OCI-LY1 (cell line): ENCODE data around the gene PROSER1.

ENCODE experiments used
- H2AFZ ChIP-seq: fragments of 200-600 bp; sonication (generic), shearing (Covaris generic); 2 replicates; pipeline ENCODE4 v1.6.0; 2014; ENCODE audit warnings: antibody characterized with exemption, mild to moderate bottlenecking, low read length
- H3F3A ChIP-seq: fragments of 200-600 bp; sonication (generic), shearing (Covaris generic); 2 replicates; pipeline ENCODE4 v1.6.0; 2014; ENCODE audit warnings: mild to moderate bottlenecking, antibody characterized with exemption, low read length, moderate library complexity; ENCODE audit not compliant: insufficient read depth
- H3K27ac ChIP-seq: fragments of 200-600 bp; sonication (generic); 2 replicates; pipeline ENCODE4 v1.5.1; 2014; ENCODE audit warnings: low read length, mixed run types, mild to moderate bottlenecking, low read depth; ENCODE audit not compliant: poor library complexity, severe bottlenecking
- H3K27me3 ChIP-seq: fragments of 200-600 bp; sonication (generic); 2 replicates; pipeline ENCODE4 v1.6.0; 2014; ENCODE audit warnings: antibody characterized with exemption, mild to moderate bottlenecking, low read length, moderate library complexity; ENCODE audit not compliant: insufficient read depth
- H3K36me3 ChIP-seq: fragments of 200-600 bp; sonication (generic); 2 replicates; pipeline ENCODE4 v1.6.1; 2014; ENCODE audit warnings: mild to moderate bottlenecking, antibody characterized with exemption, low read length, moderate library complexity, mixed read lengths; ENCODE audit not compliant: insufficient read depth
- H3K4me1 ChIP-seq: fragments of 200-600 bp; sonication (generic); 2 replicates; pipeline ENCODE4 v1.5.1; 2014; ENCODE audit warnings: mild to moderate bottlenecking, low read length, moderate library complexity; ENCODE audit not compliant: insufficient read depth, severe bottlenecking
- H3K4me2 ChIP-seq: fragments of 200-600 bp; sonication (generic), shearing (Covaris generic); 2 replicates; pipeline ENCODE4 v1.6.1; 2014; ENCODE audit warnings: low read length
- H3K4me3 ChIP-seq: fragments of 200-600 bp; sonication (generic); 2 replicates; pipeline ENCODE4 v1.5.1; 2014; ENCODE audit warnings: low read length, low read depth, mild to moderate bottlenecking, mixed read lengths; ENCODE audit not compliant: poor library complexity, severe bottlenecking
- H3K79me2 ChIP-seq: fragments of 200-600 bp; shearing (Covaris generic); 2 replicates; pipeline ENCODE4 v1.6.1; 2016; ENCODE audit warnings: mixed run types, low read length, mixed read lengths; ENCODE audit not compliant: insufficient read depth
- H3K9ac ChIP-seq: fragments of 200-600 bp; sonication (generic), shearing (Covaris generic); 2 replicates; pipeline ENCODE4 v1.6.1; 2014; ENCODE audit warnings: mild to moderate bottlenecking, low read length, mixed read lengths
- H3K9me2 ChIP-seq: fragments of 200-600 bp; sonication (generic), shearing (Covaris generic); 2 replicates; pipeline ENCODE4 v1.6.1; 2014; ENCODE audit warnings: low read depth, mild to moderate bottlenecking, low read length, mixed read lengths
- H3K9me3 ChIP-seq: fragments of 200-600 bp; shearing (Covaris generic); 2 replicates; pipeline ENCODE4 v1.6.1; 2014; ENCODE audit warnings: low read length, mixed read lengths
- H4K20me1 ChIP-seq: fragments of 200-600 bp; sonication (generic), shearing (Covaris generic); 2 replicates; pipeline ENCODE4 v1.6.0; 2016; ENCODE audit warnings: mild to moderate bottlenecking, low read length; ENCODE audit not compliant: insufficient read depth
- EZH2 ChIP-seq: fragments of 200-600 bp; sonication (generic), shearing (Covaris generic); IDR thresholded peaks from 2 replicates; pipeline ENCODE4 v1.8.0; 2017; ENCODE audit warnings: borderline replicate concordance, mixed run types, mild to moderate bottlenecking, antibody characterized with exemption, low read length, moderate library complexity, mixed read lengths
- TF ChIP-seq, protein P1 (sequence below): fragments of 200-600 bp; sonication (generic), shearing (Covaris generic); IDR thresholded peaks from 2 replicates; pipeline ENCODE4 v1.5.1; 2017; ENCODE audit warnings: mild to moderate bottlenecking, antibody characterized with exemption, low read length, moderate library complexity, mixed read lengths

The PROSER1 gene

GRCh38 chr13:39072842-39073241, 35.0 kb upstream of the PROSER1 start:
- Histone ChIP-seq H3K4me2 (no peak overlapping the region), H3K36me3 (no peaks in the 10 kb centered on the region), H3F3A (no peaks in the 10 kb centered on the region), H3K9me2 (no peaks in the 10 kb centered on the region), H3K27ac (no peak overlapping the region), H3K4me3 (no peak overlapping the region), H3K4me1 (no peaks in the 10 kb centered on the region), H2AFZ (no peak overlapping the region), H3K9me3 (no peaks in the 10 kb centered on the region), H3K9ac (no peak overlapping the region), H4K20me1 (no peaks in the 10 kb centered on the region), H3K27me3 (no peaks in the 10 kb centered on the region), H3K79me2 (no peaks in the 10 kb centered on the region)
- no peak for TF ChIP-seq EZH2
- TF ChIP-seq, protein P1, sequence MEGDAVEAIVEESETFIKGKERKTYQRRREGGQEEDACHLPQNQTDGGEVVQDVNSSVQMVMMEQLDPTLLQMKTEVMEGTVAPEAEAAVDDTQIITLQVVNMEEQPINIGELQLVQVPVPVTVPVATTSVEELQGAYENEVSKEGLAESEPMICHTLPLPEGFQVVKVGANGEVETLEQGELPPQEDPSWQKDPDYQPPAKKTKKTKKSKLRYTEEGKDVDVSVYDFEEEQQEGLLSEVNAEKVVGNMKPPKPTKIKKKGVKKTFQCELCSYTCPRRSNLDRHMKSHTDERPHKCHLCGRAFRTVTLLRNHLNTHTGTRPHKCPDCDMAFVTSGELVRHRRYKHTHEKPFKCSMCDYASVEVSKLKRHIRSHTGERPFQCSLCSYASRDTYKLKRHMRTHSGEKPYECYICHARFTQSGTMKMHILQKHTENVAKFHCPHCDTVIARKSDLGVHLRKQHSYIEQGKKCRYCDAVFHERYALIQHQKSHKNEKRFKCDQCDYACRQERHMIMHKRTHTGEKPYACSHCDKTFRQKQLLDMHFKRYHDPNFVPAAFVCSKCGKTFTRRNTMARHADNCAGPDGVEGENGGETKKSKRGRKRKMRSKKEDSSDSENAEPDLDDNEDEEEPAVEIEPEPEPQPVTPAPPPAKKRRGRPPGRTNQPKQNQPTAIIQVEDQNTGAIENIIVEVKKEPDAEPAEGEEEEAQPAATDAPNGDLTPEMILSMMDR, result no peak

DNA sequence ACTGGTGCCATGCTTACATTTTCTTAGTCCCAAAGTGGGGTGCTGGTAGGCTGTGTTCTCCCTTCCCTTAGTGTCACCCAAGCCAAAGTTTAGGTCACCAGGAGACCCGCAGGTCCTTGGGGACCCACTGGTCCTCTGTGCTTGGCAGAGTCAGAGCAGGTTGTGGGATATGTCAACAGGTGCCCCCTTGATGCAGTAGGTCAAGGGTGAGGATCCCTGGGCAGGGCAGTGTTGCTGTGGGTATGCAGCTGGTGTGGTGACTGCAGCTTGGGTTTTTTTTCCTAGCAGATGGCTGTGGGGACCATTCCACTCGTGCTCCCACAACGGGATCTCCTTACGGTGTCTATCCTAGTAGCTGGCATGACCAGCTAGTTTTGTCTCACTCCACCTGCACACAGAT, 24.1 kb upstream of the PROSER1 start:
- Histone ChIP-seq H3F3A (no peaks in the 10 kb centered on the region), H3K9me2 (no peaks in the 10 kb centered on the region), H3K27ac (no peak overlapping the region), H4K20me1 (no peaks in the 10 kb centered on the region), H3K36me3 (no peaks in the 10 kb centered on the region), H3K9ac (no peak overlapping the region), H3K4me3 (no peak overlapping the region), H3K79me2 (no peaks in the 10 kb centered on the region), H3K4me1 (no peaks in the 10 kb centered on the region), H3K27me3 (no peaks in the 10 kb centered on the region), H3K4me2 (no peak overlapping the region), H2AFZ (no peak overlapping the region), H3K9me3 (no peaks in the 10 kb centered on the region)
- no peak for TF ChIP-seq EZH2
- TF ChIP-seq, protein P1, result no peak

GRCh38 chr13:39058040-39058439, 20.2 kb upstream of the PROSER1 start:
- Histone ChIP-seq H3K27me3 (no peaks in the 10 kb centered on the region), H3K4me2 (no peak overlapping the region), H3K4me1 (no peaks in the 10 kb centered on the region), H3K36me3 (no peaks in the 10 kb centered on the region), H3K9me2 (no peaks in the 10 kb centered on the region), H3K9ac (no peak overlapping the region), H3K27ac (no peak overlapping the region), H4K20me1 (no peaks in the 10 kb centered on the region), H3K9me3 (no peaks in the 10 kb centered on the region), H3F3A (no peaks in the 10 kb centered on the region), H3K79me2 (no peaks in the 10 kb centered on the region), H3K4me3 (no peak overlapping the region), H2AFZ (no peak overlapping the region)
- TF ChIP-seq, protein P1, result no peak
- TF ChIP-seq EZH2, result no peak
